Measurements from ENCODE around the gene SS18. TPM values are rescaled to one million over a fixed set of nuclear protein-coding genes. Genes with fewer than 3 reads are reported as not detected.

Gene SS18
- total RNA-seq, 2 donors from 2014 or later: 94.7 to 158 TPM

DNA sequence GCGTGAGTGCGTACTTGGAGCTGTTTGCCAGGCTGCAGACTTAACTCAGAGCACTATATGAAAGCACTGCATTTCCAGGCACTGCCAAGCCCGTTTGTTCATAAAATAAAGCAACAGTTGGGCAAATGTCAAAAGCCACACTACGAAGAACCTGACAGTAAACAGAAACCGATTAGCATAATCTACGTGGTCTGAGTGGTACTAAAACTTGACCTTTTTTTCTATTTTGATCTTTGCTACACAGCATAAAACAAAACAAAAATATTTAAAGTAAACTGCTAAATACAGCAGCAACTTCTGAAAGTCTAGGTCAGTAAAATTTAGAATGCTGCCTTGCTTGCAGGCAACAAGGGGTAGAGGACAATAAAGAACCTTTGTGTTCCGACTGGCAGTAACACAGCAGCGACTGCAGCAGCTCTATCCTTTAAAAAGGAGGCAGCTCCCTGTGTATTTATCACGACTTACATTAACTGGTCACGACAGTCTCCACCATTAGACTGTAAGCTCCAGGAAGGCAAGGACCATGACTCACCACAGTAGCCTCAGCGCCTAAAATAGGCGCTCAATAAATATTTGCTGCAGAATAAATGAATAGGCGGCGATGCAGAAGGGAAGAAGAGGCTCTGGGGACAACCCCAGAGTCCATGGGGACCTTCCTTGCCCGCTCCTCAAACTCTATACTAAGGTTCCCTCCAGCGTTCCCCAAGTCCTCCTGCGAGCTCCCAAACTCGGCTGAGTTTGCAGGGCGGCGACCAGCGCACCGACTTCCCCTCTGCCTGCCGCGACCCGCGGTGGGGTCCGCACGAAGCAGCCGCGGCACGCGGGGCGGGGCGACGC, 902 bp downstream of the SS18 start:
- Histone ChIP-seq H3K9me3 (no peaks in the 10 kb centered on the region), H3K27me3 (replicated peaks; ENCODE audit: insufficient read depth) (no peaks in the 10 kb centered on the region), H3K4me3 (peak overlapping the region; percentile 73 to 78), H3K36me3 (no peaks in the 10 kb centered on the region), H3K4me1 (replicated peaks) (no peaks in the 10 kb centered on the region), H3K27ac (peak overlapping the region; percentile 92 to 94)
- no peak for TF ChIP-seq POLR2A (IDR thresholded peaks at IDR 0.05)
- TF ChIP-seq POLR2AphosphoS5 (IDR thresholded peaks at IDR 0.05): no peak
- TF ChIP-seq, protein P1, sequence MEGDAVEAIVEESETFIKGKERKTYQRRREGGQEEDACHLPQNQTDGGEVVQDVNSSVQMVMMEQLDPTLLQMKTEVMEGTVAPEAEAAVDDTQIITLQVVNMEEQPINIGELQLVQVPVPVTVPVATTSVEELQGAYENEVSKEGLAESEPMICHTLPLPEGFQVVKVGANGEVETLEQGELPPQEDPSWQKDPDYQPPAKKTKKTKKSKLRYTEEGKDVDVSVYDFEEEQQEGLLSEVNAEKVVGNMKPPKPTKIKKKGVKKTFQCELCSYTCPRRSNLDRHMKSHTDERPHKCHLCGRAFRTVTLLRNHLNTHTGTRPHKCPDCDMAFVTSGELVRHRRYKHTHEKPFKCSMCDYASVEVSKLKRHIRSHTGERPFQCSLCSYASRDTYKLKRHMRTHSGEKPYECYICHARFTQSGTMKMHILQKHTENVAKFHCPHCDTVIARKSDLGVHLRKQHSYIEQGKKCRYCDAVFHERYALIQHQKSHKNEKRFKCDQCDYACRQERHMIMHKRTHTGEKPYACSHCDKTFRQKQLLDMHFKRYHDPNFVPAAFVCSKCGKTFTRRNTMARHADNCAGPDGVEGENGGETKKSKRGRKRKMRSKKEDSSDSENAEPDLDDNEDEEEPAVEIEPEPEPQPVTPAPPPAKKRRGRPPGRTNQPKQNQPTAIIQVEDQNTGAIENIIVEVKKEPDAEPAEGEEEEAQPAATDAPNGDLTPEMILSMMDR (IDR thresholded peaks at IDR 0.05): no peak
- WGBS: under 1% methylated on average over 33 of the region's 35 CpGs
- peak; percentile 12 for DNase-seq (ENCODE audit: low spot score)
- intact Hi-C loops (cut with DNase I): loop anchor here (2.0 to 10.0 kb wide), 2 partner anchors 137 to 365 kb away; partner anchors contain the start of gene TAF4B

DNA sequence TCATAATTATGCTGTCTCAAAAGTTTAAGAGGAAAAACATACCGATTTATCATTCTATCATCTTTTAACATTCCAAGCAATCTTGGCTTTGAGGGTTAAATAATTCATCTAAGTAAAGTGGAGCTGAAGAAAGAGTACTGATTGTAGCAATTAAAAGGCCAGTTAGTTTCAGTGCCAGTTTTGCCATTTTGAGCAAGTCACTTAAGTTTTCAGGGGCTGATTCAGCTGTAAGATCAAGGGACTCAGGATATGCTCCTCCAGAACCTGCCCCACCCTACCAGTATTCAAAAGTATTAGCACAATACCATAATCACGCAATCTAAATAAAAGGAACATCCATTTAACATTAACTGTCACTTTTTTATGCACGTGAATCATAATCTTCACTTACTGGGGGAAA, 1.9 kb downstream of the SS18 start:
- TF ChIP-seq, protein P1 (IDR thresholded peaks at IDR 0.05): no peak
- TF ChIP-seq POLR2AphosphoS5 (IDR thresholded peaks at IDR 0.05) (no peak), POLR2A (IDR thresholded peaks at IDR 0.05) (no peak)
- intact Hi-C loops (cut with DNase I): loop anchor here (10.0 kb wide), 1 partner anchor 366 kb away; no protein-coding TSS in a partner anchor
- WGBS: 24% methylated on average over 3 of the region's 3 CpGs
- no peak for DNase-seq (ENCODE audit: low spot score)
- Histone ChIP-seq H3K27me3 (replicated peaks; ENCODE audit: insufficient read depth) (no peaks in the 10 kb centered on the region), H3K9me3 (no peaks in the 10 kb centered on the region), H3K4me1 (replicated peaks) (no peaks in the 10 kb centered on the region), H3K27ac (no peak overlapping the region), H3K36me3 (no peaks in the 10 kb centered on the region), H3K4me3 (peak overlapping the region in 1 of 2 donors; percentile 73)

GRCh38 chr18:26086959-26087358, 3.5 kb downstream of the SS18 start:
- Histone ChIP-seq H3K27ac (no peak overlapping the region), H3K4me1 (replicated peaks) (no peaks in the 10 kb centered on the region), H3K27me3 (replicated peaks; ENCODE audit: insufficient read depth) (no peaks in the 10 kb centered on the region), H3K36me3 (no peaks in the 10 kb centered on the region), H3K9me3 (no peaks in the 10 kb centered on the region), H3K4me3 (no peak overlapping the region)
- no peak for DNase-seq (ENCODE audit: low spot score)
- TF ChIP-seq, protein P1 (IDR thresholded peaks at IDR 0.05): no peak
- TF ChIP-seq POLR2A (IDR thresholded peaks at IDR 0.05) (no peak), POLR2AphosphoS5 (IDR thresholded peaks at IDR 0.05) (no peak)
- WGBS: 86% methylated on average over 6 of the region's 6 CpGs
- intact Hi-C loops (cut with DNase I): loop anchor here (10.0 kb wide), 1 partner anchor 368 kb away; no protein-coding TSS in a partner anchor

- no peaks in the 10 kb centered on the region for H3K9me3 ChIP-seq
- H3K27me3 ChIP-seq (replicated peaks; ENCODE audit: insufficient read depth): no peaks in the 10 kb centered on the region
- no peak overlapping the region for H3K27ac ChIP-seq
- no peak for DNase-seq (ENCODE audit: low spot score)
- WGBS: 91% methylated on average over 5 of the region's 5 CpGs
- no peak overlapping the region for H3K4me3 ChIP-seq
- H3K36me3 ChIP-seq: no peaks in the 10 kb centered on the region
- no peaks in the 10 kb centered on the region for H3K4me1 ChIP-seq (replicated peaks)
- TF ChIP-seq, protein P1 (IDR thresholded peaks at IDR 0.05): no peak
- TF ChIP-seq POLR2A (IDR thresholded peaks at IDR 0.05) (no peak), POLR2AphosphoS5 (IDR thresholded peaks at IDR 0.05) (no peak)
- intact Hi-C loops (cut with DNase I): loop anchor here (10.0 kb wide), 1 partner anchor 370 kb away; no protein-coding TSS in a partner anchor
These were observed 5.4 kb downstream of the SS18 start for GRCh38 chr18:26085056-26085455.
